GM19468 (cell line): ENCODE measurements around the gene FUNDC2.

Experiments used
- ATAC-seq: cut with Tn5 transposase; IDR thresholded peaks from one replicate; pipeline ENCODE4 v1.9.1; 2021; ENCODE audit warnings: mild to moderate bottlenecking, moderate library complexity, moderate number of reproducible peaks; ENCODE audit not compliant: unreplicated experiment; ENCODE audit errors: extremely low read depth

The FUNDC2 gene

DNA sequence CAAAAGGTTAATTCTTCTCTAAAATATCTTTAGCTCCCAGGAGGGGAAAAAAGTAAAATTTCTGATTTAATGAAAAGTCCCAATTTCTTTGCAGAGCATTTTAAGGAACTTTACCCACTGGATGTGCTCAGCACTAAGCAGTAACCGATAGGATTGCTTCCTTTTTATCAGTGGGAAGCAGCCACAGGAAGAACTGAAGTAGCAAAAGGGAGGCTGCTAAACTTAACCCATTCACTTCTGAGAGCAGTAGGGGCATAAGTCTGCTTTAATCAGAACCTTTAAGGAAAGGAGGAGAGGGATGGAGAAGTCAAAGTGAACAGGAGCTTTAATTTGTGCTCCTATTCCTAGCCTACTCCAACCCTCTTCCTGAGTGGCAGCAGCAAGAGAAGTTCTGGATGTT, 4.1 kb upstream of the FUNDC2 start, which contains the start of gene F8:
Gene F8 (minus strand): TSS at position 139 of the 400 bp plus-strand sequence. CDS start 171 bp downstream, outside the sequence.
- ATAC-seq, result no peak

DNA sequence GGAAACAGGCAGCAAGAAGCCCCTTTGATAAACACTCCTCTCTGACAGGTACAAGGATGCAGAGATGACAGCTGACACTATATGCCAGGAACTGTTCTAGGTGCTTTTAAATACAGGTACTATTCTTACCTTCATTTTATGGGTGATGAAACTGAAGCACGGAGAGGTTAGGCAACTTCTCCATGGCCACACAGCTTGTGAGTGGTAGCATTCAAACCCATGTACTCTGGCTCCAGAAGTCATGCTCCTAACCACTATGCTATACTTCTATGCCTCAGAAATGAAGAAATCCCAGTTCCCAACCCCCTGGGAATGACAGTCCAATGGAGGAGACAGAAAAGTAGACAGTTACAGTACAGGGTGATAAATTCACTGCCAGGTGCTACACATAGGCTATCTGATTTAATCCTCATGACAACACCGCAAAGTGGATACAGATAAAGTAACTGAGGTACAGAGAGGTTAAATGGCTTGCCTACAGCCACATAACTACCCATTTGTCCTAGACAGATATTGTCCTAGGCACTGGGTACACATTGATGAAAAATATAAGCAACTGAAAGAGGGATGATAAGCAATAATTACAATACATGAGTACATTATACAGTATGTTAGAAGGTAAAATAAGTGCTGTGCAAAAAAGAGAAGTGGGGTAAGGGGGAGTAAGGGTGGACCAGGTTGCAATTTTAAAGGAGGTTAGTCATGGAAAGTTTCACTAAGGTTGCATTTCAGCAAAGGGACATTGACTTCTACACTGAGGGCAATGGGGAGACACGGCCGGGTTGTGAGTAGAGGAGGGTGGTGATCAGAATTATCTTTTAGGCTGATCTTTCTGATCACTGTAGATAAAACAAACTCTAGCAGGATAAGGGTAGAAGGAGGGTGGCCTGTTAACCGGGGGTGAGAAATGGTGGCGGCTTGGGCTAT, 2.5 kb upstream of the FUNDC2 start:
- ATAC-seq, result no peak

DNA sequence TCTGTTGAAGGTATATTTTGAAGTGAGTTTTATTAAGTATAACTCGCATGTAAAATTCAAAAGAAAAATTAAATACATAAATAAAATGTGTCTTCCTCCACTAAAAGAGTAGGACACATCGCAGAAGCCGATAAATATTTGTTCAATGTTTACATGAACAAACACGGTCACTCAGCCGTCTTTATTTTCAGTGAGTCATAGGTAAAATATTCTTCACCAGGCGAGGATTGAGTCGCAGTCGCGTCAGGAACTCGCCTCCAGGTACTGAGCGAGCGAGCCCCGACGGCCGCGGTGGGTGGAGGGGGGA, 271 bp upstream of the FUNDC2 start:
- no peak for ATAC-seq

DNA sequence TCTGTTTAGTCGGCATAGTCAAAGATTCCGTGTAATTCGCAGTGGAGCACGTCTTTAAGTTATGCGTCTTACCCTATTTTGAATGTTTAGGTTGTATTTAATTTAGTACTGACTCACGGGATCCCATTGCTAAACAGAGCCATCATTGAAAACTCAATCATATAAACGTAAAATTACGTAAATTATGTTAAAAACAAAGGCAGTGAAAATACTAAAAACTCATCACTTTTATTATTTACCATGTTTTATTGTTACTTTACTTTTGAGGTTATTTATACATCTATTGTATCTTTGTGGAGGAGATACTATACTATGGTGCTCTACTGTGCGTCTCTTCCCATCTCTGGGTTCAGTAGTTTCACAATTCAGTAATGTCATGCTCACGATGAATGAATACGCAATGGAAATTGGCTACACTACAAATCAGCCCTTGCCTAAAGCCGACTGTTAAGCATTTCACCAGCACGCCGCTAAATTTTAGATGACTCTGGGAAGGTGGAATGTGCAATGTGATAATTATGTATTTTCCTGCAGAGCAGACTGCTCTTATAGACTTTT, 944 bp downstream of the FUNDC2 start:
- ATAC-seq, result no peak

DNA sequence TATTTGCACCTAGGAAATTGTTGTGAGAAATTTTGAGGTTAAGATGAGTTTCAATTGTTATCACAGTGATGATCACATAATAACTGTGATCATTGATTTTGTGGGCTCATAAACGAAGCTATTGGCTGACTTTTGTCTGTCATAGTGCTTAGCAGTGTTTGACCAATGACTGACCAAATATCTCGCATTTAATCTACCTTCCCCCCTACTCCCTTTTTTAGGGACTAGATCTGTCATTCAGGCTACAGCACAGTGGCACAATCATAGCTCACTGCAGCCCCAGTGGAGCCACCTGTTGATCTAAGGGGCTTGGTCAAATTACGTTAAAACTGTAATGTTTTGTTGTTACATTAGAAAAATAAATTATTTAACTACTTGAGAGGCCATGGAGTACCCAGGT, 1.5 kb downstream of the FUNDC2 start:
- no peak for ATAC-seq

DNA sequence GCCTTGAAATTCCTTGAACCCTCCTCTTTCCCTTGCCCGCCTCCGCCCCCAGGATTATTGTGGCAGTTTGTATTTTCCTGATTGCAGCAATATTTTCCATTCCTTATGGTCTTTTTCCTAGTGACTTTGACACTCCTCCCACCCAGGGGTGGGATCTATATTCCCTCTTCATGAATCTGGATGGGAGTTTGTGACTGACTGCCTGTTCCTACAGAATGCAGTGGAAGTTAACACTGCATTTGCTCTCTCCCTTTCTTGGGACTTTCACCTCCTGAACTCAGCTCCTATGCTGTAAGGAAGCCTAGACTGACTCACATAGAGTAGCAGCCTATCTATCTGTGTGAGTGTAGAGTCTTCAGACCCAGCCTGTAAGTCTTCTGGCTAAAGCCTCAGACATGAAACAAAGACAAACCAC, 2.2 kb downstream of the FUNDC2 start:
- ATAC-seq, result no peak

DNA sequence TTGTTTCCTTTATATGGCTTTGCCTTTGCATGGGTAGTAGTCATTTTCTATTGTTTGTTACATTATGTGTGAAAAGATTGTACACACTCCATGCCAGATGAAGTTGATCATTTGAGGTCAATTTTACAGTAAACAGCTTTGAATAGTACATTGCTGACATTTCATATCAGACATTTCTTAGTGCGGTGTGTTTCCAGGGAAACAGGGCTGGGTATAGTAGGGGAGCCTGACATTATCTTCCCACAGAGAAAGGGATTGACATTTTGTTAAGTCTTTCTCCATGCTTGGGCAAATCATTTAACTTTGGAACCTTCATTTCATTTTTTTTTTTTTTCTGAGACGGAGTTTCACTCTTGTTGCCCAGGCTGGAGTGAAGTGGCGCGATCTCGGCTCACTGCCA, 5.0 kb downstream of the FUNDC2 start:
- ATAC-seq, result no peak

DNA sequence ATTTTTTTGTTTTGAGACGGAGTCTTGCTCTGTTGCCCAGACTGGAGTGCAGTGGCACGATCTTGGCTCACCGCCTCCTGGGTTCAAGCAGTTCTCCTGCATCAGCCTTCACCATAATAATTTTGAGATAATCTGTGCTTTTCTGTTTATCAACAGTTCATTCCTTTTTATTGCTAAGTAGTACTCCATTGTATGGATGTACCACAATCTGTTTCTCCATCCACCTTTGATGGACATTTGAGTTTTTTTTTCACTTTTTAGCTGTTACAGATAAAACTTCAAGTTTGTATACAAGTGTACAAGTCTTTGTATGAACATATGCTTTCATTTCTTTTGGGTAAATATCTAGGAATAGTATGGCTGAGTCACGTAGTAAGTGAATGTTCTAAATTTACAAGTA, 9.0 kb downstream of the FUNDC2 start:
- no peak for ATAC-seq

DNA sequence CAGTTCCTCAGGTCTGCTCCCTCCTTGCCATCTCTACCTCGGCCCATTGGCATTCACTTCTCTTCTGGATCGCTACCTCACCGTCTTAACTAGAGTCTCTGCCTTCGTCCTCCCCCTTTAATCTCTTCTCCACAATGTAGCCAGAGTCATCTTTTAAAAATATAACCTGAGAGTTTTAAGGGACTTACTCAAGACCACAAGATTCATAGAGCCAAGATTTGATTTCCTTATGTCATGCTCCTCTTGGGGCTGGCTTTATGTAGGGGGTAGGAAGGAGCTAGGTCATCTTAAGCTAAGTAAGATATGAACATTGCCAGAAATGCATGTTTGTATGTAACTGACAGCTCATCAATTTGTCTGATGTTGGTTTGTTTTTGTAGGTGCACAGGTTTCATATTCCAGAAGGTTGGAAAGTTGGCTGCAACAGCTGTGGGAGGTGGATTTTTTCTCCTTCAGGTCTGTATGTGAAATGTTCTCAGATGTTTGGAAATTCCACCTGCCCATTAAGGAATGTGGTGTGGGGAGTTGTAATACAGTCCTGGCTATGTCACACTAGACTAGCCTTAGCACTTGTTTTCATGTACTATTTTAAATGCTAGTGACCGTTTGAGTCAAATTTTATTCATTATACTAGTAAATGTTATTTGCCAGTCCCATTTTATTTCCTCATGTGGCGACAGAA, 19.6 kb downstream of the FUNDC2 start:
- ATAC-seq, result no peak

DNA sequence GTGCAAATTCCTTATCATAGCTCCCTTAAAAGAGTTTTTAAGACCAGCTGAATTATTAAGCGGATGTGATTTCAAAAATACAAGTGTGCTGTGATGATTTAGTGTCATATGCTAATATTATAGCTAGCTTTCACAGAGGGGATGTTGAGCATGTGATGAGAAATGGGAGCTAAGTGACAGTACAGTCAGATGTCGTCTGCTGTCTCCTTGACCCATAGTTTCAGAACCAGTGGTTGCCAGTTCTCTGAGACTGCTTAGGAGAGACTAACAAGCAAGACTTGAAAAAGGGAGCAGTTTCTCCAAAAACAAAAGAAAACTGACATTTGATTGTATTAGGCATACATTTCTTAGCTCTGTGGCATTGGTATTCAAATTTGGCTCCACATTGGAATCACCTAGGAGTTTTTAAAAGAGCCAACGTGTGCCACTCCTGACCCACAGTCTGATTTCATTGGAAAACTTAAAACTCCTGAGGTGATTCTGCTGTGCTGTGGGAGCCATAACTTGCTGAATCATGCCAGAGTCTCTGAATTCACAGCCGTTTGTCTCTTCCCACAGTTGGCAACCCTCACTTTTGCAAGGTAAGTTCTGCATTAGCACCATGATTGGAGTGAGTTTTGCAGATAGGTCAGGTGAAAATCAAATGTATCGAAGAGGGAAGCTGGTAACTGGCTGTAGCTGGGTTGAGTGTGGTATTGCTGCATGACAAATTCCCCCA, 20.3 kb downstream of the FUNDC2 start:
- no peak for ATAC-seq

DNA sequence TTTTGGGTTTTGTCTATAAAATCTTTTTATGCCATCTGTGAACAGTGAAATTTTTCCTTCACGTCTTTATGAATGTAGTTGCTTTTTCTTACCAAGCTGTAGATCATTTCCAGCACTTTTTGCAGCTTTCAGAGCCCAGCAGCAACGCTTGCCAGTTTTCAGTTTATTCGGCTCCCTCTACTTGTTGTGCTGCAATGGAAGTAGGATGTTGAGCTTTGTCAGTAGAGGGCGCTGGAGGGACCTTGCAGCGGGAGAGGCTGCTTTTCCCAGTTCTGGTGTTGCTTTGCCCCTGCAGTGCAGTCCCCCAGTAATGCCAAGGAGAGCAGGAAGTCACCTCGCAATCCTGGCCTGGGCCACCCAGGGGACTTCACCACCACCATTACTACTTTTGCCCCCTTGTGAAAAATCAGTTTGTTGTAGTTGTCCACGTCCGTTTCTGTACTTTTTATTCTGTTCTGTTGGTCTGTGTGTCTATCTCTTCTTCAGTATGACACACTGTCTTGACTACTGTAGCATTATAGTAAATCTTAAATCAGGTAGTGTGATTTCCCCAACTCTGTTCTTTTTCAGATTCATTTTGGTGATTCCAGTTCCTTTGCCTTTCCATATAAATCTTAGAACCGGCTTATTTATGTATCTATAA, 22.5 kb downstream of the FUNDC2 start:
- ATAC-seq, result no peak

DNA sequence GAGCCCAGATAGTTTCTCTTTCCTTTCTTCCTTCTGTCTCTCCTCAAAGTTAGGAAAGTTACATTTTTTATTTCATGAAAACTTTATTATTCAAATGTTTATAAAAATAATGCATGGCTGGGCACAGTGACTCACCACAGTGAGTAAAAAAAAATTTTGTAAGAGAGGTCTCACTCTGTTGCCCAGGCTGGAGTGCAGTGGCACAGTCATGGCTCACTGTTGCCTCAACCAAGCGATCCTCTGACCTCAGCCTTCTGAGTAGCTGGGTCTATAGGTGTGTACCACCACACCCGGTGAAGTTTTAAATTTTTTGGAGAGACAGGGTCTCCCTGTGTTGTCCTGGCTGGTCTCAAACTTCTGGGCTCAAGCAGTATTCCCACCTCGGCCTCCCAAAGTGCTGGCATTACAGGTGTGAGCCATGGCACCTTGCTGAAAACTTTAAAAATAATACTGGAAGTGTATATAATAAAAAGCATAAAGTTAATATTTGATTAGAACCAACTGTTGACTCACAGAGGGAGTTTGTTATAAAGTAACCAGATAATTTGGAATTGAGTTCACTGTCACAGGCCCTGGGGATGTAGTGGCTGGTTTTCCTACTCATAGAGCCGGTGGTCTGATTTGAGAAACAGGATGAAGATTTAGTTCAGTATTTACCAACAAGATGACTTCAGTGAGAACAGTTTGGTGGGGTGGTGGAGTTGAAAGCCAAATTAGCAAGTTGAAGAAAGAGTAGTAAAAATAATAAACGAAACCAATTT, 26.3 kb downstream of the FUNDC2 start:
- no peak for ATAC-seq

DNA sequence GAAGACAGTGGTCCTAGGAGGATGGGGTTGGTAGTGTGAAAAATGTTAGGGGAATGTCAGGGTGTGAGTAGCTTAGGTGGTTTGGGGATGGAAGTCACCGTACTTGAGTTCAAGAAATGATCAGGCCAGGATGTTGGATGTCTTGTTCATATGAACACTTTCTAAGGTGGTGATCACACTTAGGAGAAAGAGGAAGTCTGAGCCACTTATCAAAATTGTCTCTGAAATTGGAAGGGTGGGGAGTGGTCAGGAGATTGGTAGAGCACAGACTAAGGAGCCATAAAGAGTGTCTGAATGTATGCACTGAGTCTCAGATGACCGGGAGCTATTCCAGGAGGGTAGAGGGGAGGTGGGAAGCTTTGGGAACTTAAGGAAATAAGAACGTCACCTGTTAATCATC, 27.0 kb downstream of the FUNDC2 start:
- ATAC-seq, result no peak

DNA sequence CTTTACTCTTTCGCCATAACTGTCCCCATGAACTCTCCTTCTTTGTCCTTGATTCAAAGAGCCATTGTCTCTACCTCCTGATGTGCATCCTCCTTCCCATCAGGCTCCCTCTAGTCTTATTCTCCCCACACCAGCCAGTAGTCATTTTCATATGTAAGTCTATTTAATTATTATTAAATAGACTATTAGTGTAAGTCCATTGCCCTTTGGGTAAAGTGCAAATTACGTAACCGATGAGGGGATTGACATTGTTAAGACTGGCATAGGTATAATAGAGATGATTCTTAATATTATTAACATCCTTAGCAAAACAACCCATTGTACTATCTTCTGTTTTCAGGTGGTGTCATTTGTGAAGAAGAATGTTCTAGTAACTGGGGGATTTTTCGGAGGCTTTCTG, 27.6 kb downstream of the FUNDC2 start:
- ATAC-seq, result no peak

DNA sequence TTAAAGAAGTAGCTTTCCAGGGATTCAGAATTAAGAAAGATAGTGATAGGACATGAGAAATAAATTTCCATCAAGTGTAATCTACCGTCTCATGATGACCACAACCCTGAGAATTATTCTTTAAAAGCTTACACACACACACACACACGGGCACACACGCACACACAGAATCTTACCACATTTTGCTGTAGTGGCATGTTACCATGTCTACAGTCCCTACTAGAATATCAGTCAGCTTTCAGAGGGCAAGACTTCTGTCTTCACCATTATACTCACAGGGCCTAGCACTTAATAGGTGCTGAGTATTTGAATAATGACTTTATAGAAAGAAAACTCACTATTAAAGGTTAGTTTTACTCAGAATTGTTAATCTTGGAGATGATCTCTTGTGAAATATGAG, 28.9 kb downstream of the FUNDC2 start:
- no peak for ATAC-seq

DNA sequence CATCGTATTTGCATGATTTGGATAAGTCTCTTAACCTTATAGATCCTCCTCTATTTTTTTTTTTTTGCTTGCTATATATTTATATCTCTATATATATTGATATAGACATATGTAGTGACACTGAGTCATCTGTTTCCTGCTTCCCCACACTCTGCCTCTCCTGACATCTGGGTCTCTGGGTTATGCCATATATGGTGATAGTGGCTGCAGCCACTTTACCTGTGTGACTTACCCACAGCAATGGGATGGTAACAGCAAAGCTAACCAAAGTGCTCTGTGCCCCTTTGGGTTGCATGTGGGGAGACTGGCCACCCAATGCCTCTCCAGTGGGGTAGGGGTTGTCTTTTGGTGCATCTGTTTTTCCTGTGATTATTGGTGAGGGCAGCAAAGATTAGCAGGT, 29.8 kb downstream of the FUNDC2 start:
- no peak for ATAC-seq

DNA sequence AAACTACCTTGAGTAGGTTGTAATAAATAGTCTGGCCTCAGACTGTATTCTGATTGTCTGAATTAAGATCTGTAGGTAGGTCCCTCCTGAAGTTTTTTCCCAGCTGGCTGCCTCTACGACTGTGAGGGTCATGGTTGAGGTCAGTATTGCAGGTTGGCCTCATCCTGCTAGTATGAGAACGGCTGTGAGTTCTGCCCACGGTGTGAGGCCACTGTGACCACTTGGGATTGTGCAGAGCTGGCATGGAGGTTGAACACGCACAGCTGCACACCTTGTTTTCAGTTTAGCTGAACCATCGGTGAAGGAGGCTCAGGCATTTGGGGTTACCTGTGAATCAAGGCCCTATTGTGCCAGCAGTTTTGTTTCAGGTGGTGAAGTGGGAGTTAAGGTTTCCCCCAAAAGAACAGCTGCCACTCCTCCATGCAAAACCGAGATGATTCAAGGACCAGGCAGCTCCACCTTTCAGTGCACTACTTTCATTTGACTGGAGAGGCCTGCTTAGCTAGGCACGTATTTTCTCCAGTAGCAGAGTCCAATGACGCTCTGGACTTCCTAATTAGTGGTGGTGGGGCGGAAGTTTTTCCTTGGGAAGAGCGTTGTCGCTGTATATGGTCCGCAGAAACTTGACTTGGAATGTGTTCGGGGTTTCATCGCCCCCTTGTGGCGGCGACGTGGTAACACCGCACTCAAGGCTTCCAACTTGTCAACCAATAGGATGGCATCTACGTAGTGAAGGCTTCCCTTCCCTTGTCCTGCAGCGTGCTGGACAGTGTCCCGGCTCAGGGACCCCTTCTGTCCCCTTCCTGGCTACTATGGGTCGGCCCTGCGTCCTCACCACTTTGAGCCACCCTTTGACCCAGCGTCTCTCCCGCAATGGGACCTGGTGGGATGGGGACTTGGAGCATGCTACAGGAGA, 30.5 kb downstream of the FUNDC2 start:
- ATAC-seq, result no peak

DNA sequence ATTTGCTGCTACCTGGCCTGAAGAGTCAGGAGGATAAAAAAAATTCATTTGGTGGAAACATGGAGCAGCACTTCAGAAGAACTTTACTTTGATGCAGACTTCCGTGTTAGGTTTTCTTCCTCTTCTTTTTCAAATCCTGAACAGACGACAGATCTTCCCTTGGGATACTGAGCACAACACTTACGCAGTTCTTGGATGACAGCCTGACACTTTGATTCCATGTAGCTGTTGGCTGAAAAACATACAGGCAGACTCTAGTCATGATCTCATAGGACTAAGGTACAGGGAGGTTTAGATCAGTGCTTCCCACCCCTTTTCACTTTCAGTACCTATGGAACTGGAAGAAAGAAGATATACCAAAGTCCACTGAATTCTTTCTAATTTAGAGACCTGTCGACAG, 35.1 kb downstream of the FUNDC2 start:
- no peak for ATAC-seq
